Measurements from ENCODE around the gene AKT1S1. TPM values are rescaled to one million over a fixed set of nuclear protein-coding genes. Genes with fewer than 3 reads are reported as not detected.
A peak's percentile ranks its signal among the peaks of the same experiment; 100 is the strongest.

AKT1S1 gene
- total and polyA plus RNA-seq, 7 donors: 48.0 to 103 (median 57.7) TPM

DNA sequence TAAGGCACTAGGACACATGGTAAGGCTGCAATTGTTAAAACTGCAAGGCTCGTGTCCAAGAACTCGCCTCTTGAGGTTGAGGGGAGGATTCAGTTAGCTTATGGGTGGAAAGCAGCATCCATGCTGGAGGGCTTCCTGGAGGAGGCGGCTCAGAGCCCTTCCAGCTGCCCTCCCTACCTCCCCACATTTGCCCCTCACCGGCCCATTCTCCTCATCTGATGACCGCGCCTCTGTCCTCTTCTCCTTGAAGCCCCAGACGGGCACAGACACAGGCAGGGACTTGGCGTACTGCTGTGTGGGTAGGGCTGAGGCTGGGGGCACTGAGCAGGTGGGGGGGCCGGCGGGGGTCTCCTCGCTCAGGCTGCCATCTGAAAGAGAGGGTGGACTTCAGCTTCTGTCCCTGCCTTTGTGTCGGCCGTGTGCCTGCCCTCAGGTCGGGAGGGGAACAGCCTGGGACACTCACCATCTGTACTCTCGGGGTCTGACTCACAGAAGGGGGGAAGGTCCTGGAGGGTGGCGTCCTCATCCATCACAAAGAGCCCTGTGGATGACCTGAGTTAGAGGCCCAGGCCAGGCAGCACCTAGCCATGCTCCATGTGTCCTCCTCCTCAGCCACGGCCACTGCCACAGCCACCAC is 5.7 kb downstream of the AKT1S1 start:
- WGBS, 3 donors: 83 to 90% (median 89%) methylated on average over 16 to 17 of the region's 17 CpGs
- Histone ChIP-seq H3K36me3 (ENCODE audit: insufficient read depth in 1 of 2, low read depth in 1 of 2) (peaks cover 0 to 28% of the 10 kb centered on the region in 2 donors), H3K27ac (peak overlapping the region; percentile 28), H3K4me3 (no peak overlapping the region), H3K4me1 (peaks cover 42% of the 10 kb centered on the region), H3K27me3 (ENCODE audit: insufficient read depth in 3 of 3, low read length in 2 of 3) (no peaks in the 10 kb centered on the region), H3K9me3 (no peaks in the 10 kb centered on the region)
- peak in 1 of 2 donors; percentile 15 for DNase-seq
- intact Hi-C loops (cut with DNase I): no loop called here
- TF ChIP-seq, protein P1, sequence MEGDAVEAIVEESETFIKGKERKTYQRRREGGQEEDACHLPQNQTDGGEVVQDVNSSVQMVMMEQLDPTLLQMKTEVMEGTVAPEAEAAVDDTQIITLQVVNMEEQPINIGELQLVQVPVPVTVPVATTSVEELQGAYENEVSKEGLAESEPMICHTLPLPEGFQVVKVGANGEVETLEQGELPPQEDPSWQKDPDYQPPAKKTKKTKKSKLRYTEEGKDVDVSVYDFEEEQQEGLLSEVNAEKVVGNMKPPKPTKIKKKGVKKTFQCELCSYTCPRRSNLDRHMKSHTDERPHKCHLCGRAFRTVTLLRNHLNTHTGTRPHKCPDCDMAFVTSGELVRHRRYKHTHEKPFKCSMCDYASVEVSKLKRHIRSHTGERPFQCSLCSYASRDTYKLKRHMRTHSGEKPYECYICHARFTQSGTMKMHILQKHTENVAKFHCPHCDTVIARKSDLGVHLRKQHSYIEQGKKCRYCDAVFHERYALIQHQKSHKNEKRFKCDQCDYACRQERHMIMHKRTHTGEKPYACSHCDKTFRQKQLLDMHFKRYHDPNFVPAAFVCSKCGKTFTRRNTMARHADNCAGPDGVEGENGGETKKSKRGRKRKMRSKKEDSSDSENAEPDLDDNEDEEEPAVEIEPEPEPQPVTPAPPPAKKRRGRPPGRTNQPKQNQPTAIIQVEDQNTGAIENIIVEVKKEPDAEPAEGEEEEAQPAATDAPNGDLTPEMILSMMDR (IDR thresholded peaks at IDR 0.05): no peak
- no peak for ATAC-seq

DNA sequence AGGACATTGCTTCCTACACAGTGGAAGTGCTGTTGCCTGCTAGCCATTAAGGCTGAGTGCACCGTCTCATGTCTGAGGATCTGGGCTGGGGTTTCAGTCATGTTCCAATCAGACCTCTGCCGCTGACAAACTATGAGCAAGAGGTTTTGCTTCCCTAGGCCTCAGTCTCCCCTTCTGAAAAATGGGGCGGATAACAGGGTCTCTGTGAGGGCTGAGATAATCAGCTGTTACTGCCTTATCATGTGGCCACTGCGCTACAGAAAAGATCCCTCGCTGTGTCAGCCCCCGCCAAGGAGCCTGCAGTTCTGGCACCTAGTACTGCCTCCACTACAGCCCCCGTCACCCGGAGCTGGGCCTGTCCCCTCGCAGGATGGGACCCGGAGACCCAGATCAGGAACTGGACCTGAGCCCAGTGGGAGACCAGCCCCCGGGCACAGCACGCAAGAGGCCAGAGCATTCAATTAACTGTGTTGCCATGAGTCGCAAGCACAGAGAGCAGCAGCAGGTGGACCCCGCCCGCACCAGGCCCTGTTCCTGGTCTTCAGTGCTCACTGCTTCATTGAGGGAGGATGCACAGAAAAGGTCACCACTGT is 6.8 kb downstream of the AKT1S1 start:
- Histone ChIP-seq H3K27me3 (ENCODE audit: insufficient read depth in 3 of 3, low read length in 2 of 3) (no peaks in the 10 kb centered on the region), H3K36me3 (ENCODE audit: insufficient read depth in 1 of 2, low read depth in 1 of 2) (peaks cover 0 to 28% of the 10 kb centered on the region in 2 donors), H3K27ac (peak overlapping the region; percentile 88), H3K4me1 (peaks cover 48% of the 10 kb centered on the region), H3K4me3 (peak overlapping the region; percentile 68), H3K9me3 (no peaks in the 10 kb centered on the region)
- TF ChIP-seq, protein P1 (IDR thresholded peaks at IDR 0.05): no peak
- intact Hi-C loops (cut with DNase I): no loop called here
- DNase-seq: peak; percentile 33 to 61
- no peak for ATAC-seq
- 66 to 70% (median 68%) methylated on average over 15 of the region's 15 CpGs for WGBS, 3 donors

DNA sequence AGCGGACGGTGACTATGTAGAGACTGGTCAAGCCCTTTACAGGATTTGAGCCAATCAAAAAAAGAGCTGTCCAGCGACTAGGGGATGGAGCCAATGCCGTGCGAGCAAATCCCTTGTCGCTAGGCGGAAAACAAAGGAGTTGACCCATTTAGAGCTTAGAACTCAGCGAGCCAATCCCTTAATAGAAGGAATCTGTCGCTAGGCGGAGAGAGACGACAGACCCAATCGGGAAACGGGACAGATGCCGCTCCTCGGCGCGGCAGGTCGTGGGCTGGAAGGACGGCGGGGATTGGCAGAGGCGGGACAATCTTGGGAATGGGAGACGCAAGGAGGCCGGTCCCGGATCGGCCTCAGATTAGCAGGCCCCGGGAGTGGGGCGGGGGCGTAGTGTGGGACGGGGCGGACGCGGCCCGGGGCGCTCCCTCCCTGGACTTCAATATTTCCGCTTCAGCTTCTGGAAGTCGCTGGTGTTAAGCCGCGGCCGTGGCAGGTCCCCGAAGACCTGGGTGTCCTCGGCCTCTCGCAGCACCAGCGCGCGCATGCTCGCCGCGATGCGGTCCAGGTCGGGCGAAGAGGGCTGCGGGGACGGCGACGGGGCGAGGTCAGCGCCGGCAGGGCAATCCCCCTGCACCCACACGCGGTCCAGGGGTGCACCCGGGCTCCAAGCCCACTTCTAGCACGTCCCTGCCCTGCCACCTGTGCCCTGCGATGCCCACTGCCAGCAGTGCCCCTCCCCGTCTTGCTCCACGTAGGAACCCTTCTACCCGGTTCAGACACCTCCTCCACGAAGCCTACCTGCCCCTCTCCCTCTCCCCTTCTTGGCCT is 7.5 kb downstream of the AKT1S1 start:
- Histone ChIP-seq H3K36me3 (ENCODE audit: insufficient read depth in 1 of 2, low read depth in 1 of 2) (peaks cover 0 to 32% of the 10 kb centered on the region in 2 donors), H3K9me3 (no peaks in the 10 kb centered on the region), H3K4me3 (peak overlapping the region; percentile 77), H3K27me3 (ENCODE audit: insufficient read depth in 3 of 3, low read length in 2 of 3) (no peaks in the 10 kb centered on the region), H3K27ac (peak overlapping the region; percentile 94), H3K4me1 (peaks cover 48% of the 10 kb centered on the region)
- 0 to 1% (median 1%) methylated on average over 47 to 67 of the region's 67 CpGs for WGBS, 3 donors
- ATAC-seq (peak; percentile 78 to 80 (median 80)), DNase-seq (peak; percentile 93 to 98)
- TF ChIP-seq, protein P1 (IDR thresholded peaks at IDR 0.05): no peak
- intact Hi-C loops (cut with DNase I): no loop called here

DNA sequence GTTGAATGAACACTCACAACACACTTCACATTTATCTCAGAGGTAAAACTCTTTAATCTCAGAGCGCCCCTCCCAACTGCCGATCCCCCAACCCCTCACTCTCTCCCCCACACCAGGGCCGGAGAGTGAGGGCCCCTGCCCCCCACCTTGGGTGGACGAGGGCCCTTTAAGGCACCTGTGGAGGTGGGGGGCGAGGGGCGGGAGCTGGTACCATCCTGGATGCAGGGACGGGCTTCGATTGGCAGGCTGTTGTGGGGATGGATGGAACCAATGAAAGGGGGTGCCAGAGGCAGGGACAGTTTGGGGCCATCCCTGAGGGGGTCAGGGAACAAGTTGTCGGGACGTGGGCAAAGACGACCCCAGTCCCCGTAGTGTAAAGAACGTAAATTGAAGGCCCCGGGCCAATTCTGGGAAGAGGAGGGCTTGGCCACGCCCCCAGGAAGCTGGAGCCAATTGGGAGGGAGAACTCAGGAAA is 8.1 kb downstream of the AKT1S1 start:
- Histone ChIP-seq H3K9me3 (no peaks in the 10 kb centered on the region), H3K4me1 (peaks cover 41% of the 10 kb centered on the region), H3K27ac (peak overlapping the region; percentile 94), H3K36me3 (ENCODE audit: insufficient read depth in 1 of 2, low read depth in 1 of 2) (peaks cover 0 to 33% of the 10 kb centered on the region in 2 donors), H3K4me3 (peak overlapping the region; percentile 77), H3K27me3 (ENCODE audit: insufficient read depth in 3 of 3, low read length in 2 of 3) (no peaks in the 10 kb centered on the region)
- DNase-seq (no peak), ATAC-seq (peak; percentile 12 to 34 (median 20))
- intact Hi-C loops (cut with DNase I): no loop called here
- 1 to 2% (median 1%) methylated on average over 15 of the region's 15 CpGs for WGBS, 3 donors
- TF ChIP-seq, protein P1 (IDR thresholded peaks at IDR 0.05): no peak

All from psoas muscle (tissue), 8 donors.